ENCODE results near the gene PET100.

The PET100 gene

DNA sequence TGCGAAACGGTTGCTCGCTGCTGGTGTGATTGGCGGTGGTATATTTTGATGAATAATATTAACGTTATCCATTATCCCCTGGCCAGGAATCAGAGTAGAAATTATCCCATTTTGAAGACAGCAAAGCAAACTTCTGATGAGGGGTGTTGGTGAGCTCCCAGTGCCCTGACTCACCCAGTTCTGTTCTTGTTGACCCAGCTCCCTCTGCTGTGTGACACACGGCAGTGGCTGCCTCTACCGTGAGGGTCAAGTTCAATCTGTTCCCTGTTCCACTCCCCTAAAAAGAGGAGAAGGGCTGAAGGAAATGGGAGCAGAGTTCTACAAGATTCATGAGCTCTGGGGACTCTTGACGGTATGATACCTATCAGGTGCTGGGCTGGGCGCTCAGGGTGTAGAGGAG, 31.9 kb upstream of the PET100 start:
- TF ChIP-seq, protein P1, sequence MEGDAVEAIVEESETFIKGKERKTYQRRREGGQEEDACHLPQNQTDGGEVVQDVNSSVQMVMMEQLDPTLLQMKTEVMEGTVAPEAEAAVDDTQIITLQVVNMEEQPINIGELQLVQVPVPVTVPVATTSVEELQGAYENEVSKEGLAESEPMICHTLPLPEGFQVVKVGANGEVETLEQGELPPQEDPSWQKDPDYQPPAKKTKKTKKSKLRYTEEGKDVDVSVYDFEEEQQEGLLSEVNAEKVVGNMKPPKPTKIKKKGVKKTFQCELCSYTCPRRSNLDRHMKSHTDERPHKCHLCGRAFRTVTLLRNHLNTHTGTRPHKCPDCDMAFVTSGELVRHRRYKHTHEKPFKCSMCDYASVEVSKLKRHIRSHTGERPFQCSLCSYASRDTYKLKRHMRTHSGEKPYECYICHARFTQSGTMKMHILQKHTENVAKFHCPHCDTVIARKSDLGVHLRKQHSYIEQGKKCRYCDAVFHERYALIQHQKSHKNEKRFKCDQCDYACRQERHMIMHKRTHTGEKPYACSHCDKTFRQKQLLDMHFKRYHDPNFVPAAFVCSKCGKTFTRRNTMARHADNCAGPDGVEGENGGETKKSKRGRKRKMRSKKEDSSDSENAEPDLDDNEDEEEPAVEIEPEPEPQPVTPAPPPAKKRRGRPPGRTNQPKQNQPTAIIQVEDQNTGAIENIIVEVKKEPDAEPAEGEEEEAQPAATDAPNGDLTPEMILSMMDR (conservative IDR thresholded peaks at IDR 0.05; ENCODE audit: control insufficient read depth, insufficient read depth, low read depth, low read length), result no peak
- DNase-seq (ENCODE audit: low read depth), result peak; percentile 7
- H3K4me3 ChIP-seq (ENCODE audit: control insufficient read depth, low read depth, low read length), result no peak overlapping the region

DNA sequence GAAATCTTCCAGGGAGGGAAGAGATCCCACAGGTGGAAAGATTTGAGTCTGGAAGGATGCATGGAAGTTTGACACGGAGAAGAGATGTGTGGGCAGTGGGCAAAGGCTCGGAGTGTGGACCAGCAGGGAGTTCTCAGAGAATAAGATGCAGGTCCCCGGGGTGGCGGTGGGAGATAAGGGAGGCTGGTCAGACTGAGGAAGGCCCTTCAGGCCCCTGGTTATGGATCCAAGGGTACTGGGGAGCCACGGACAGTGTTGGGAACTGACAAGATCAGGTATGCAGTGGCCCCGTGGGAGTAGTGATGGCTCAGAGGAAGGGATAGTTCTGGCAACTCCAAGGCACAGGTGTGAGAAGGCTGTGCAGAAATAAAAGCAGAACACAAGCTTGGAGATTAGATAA, 31.4 kb upstream of the PET100 start:
- no peak for DNase-seq (ENCODE audit: low read depth)
- TF ChIP-seq, protein P1 (conservative IDR thresholded peaks at IDR 0.05; ENCODE audit: control insufficient read depth, insufficient read depth, low read depth, low read length), result no peak
- H3K4me3 ChIP-seq (ENCODE audit: control insufficient read depth, low read depth, low read length), result no peak overlapping the region

DNA sequence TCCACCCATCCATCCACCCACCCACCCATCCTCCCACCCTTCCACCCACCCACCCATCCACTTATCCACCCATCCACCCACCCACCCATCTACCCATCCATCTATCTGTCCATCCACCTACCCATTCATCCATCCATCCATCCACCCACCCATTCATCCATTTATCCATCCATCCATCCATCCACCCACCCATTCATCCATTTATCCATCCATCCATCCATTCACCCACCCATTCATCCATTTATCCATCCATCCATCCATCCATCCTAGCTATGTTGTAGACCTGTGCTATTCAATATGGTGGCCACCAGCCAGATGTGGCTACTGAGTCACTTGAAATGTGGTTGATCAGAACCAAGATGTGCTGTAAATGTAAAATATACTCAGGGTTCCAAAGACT, 28.9 kb upstream of the PET100 start:
- TF ChIP-seq, protein P1 (conservative IDR thresholded peaks at IDR 0.05; ENCODE audit: control insufficient read depth, insufficient read depth, low read depth, low read length), result no peak
- no peak for DNase-seq (ENCODE audit: low read depth)
- no peak overlapping the region for H3K4me3 ChIP-seq (ENCODE audit: control insufficient read depth, low read depth, low read length)

DNA sequence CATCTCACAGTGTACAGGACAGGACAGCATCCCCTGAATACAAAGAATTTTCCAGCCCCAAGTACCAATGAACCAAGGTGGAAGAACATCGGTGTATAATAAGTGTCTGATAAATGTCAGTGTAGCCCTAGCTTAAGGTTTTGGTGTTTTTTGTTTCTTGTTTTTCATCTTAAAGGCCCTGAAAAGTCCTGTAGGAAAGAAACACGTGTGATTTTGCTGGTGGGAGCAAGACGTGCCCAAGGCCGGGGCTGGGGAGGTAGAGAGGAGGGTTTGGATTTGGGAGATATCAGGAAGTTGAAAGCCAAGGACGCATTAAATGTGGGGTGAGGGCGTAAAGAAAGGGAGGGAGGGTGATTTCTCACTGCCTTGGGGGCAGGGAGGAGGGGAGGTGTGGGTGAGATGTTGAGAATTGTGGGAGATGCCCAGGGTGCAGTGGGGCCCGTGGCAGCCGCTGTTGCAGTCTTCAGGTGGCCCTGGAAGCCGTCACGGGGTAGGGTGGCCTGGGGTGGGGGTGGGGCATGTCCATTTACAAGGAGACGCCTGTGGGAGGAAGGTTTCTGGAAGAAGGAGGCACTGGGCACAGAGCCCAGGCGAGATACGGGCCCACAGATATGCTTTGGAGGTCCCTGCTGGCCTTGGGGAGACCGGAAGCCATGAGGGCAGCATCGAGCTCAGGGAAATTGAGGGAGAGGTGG, 27.2 kb upstream of the PET100 start:
- TF ChIP-seq, protein P1 (conservative IDR thresholded peaks at IDR 0.05; ENCODE audit: control insufficient read depth, insufficient read depth, low read depth, low read length), result no peak
- H3K4me3 ChIP-seq (ENCODE audit: control insufficient read depth, low read depth, low read length), result no peak overlapping the region
- DNase-seq (ENCODE audit: low read depth), result no peak

DNA sequence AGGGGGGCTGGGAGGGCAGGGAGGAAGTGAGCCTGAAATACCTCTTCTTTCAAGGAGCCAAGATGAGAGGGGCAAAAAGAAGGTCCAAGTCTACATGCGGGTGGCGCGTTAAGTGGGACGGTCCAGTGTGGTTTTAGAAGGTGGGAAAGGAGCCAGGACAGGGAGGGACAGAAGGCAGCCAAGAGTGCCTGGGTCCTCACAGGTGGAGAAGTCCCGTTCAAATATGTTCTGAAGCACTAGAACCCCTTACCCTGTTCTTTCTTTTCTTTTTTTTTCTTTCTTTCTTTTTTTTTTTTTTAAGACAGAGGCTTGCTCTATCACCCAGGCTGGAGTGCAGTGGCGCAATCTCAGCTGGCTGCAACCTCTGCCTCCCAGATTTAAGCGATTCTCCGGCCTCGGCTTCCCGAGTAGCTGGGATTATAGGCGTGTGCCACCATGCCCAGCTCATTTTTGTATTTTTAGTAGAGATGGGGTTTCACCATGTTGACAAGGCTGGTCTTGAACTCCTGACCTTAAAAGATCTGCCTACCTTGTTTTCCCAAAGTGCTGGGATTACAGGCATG, 26.6 kb upstream of the PET100 start:
- TF ChIP-seq, protein P1 (conservative IDR thresholded peaks at IDR 0.05; ENCODE audit: control insufficient read depth, insufficient read depth, low read depth, low read length), result no peak
- no peak for DNase-seq (ENCODE audit: low read depth)
- no peak overlapping the region for H3K4me3 ChIP-seq (ENCODE audit: control insufficient read depth, low read depth, low read length)

DNA sequence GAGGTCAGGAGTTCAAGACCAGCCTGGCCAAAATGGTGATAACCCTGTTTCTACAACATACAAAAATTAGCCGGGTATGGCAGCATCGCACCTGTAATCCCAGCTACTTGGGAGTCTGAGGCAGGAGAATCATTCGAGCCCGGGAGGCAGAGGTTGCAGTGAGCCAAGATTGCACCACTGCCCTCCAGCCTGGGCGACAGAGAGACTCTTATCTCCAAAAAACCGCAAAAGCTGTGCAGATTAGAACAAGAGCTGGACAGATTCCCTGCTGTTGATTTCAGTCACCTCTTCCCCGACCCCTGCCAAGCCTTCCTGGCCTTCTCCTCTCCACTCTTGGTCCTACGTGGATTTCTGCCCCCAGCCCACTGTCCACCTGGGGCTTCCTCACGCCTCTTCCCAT, 25.7 kb upstream of the PET100 start:
- TF ChIP-seq, protein P1 (conservative IDR thresholded peaks at IDR 0.05; ENCODE audit: control insufficient read depth, insufficient read depth, low read depth, low read length), result no peak
- H3K4me3 ChIP-seq (ENCODE audit: control insufficient read depth, low read depth, low read length), result no peak overlapping the region
- DNase-seq (ENCODE audit: low read depth), result no peak

Measured in fibroblast of mammary gland (primary cell).